ENCODE measurements around the gene SLC4A2. TPM values are rescaled to one million over a fixed set of nuclear protein-coding genes. Genes with fewer than 3 reads are reported as not detected.

SLC4A2 gene
- total and polyA plus RNA-seq, 4 experiments from 2014 or later, result 12.8 to 84.7 (median 53.5) TPM

GRCh38 chr7:151068069-151068773 lies 8.8 kb downstream of the SLC4A2 start:
- no peaks in the 10 kb centered on the region for H3K4me1 ChIP-seq (ENCODE audit: insufficient read depth, low read length)
- Mint-ChIP-seq H3K4me3 (no peak overlapping the region), H3K36me3 (peaks cover 11 to 50% of the 10 kb centered on the region in 2 donors), H3K4me1 (no peaks in the 10 kb centered on the region), H3K27ac (peak overlapping the region in 1 of 7 donors; percentile 53), H3K9me3 (no peaks in the 10 kb centered on the region), H3K27me3 (no peaks in the 10 kb centered on the region)
- no peaks in the 10 kb centered on the region for H3K27me3 ChIP-seq (ENCODE audit: insufficient read depth, low read length)
- DNase-seq, result no peak
- POLR2A ChIA-PET (ENCODE audit: partially characterized antibody), result interaction anchor here (0.6 to 1.4 kb wide), 3 partner anchors 12 to 80 kb away, joined by 3 to 4 read pairs (median 4); partner anchors contain the start of genes FASTK and TMUB1
- H3K36me3 ChIP-seq (ENCODE audit: insufficient read depth, low read length), result peaks cover 39% of the 10 kb centered on the region
- H3K27ac ChIP-seq (ENCODE audit: low read depth, low read length), result no peak overlapping the region
- intact Hi-C loops (cut with micrococcal nuclease), result no loop called here
- CTCF ChIA-PET (ENCODE audit: partially characterized antibody), result interaction anchor here (0.6 to 1.2 kb wide), 6 partner anchors 17 to 299 kb away, joined by 3 to 5 read pairs (median 3); no protein-coding TSS in a partner anchor
- H3K9me3 ChIP-seq (ENCODE audit: control insufficient read depth in 1 of 2, low read length in 2 of 2), result no peaks in the 10 kb centered on the region
- no peak overlapping the region for H3K4me3 ChIP-seq (ENCODE audit: low read length in 2 of 2)

GRCh38 chr7:151069841-151070573 lies 10.6 kb downstream of the SLC4A2 start:
- Histone ChIP-seq H3K27ac (ENCODE audit: low read depth, low read length) (no peak overlapping the region), H3K4me3 (ENCODE audit: low read length in 2 of 2) (no peak overlapping the region), H3K9me3 (ENCODE audit: control insufficient read depth in 1 of 2, low read length in 2 of 2) (no peaks in the 10 kb centered on the region), H3K4me1 (ENCODE audit: insufficient read depth, low read length) (no peaks in the 10 kb centered on the region), H3K27me3 (ENCODE audit: insufficient read depth, low read length) (no peaks in the 10 kb centered on the region), H3K36me3 (ENCODE audit: insufficient read depth, low read length) (peaks cover 34% of the 10 kb centered on the region)
- H3K9me3 Mint-ChIP-seq, result no peaks in the 10 kb centered on the region
- H3K27ac Mint-ChIP-seq, result no peak overlapping the region
- no peak overlapping the region for H3K4me3 Mint-ChIP-seq
- peak in 1 of 5 donors; percentile 24 for DNase-seq
- no peaks in the 10 kb centered on the region for H3K27me3 Mint-ChIP-seq
- no peaks in the 10 kb centered on the region for H3K4me1 Mint-ChIP-seq
- intact Hi-C loops (cut with micrococcal nuclease), result no loop called here
- ChIA-PET CTCF (ENCODE audit: partially characterized antibody) (no interaction called here), POLR2A (ENCODE audit: partially characterized antibody) (interaction anchor here (1.0 kb wide), 1 partner anchor 42 kb away, joined by 3 read pairs; the partner anchor contains the start of gene ABCB8)
- H3K36me3 Mint-ChIP-seq, result peaks cover 11 to 42% of the 10 kb centered on the region in 2 donors

DNA sequence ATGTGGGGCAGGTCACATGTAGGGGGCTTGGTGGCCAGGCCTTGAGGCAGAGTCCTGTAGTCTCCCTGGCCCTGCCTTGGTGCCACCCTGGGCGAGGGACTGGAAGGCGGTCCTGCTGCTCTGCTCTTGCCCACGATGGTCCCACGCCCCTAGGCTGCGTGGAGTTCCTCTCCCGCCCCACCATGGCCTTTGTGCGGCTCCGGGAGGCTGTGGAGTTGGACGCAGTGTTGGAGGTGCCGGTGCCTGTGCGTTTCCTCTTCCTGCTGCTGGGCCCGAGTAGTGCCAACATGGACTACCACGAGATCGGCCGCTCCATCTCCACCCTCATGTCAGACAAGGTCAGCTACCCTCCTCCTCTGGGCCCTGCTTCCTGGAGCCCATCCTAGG lies 11.2 kb downstream of the SLC4A2 start:
- no peaks in the 10 kb centered on the region for H3K9me3 ChIP-seq (ENCODE audit: control insufficient read depth in 1 of 2, low read length in 2 of 2)

GRCh38 chr7:151071032-151071866 lies 11.9 kb downstream of the SLC4A2 start:
- intact Hi-C loops (cut with micrococcal nuclease), result no loop called here
- peaks cover 11 to 45% of the 10 kb centered on the region in 2 donors for H3K36me3 Mint-ChIP-seq
- no peaks in the 10 kb centered on the region for H3K27me3 Mint-ChIP-seq
- ChIA-PET POLR2A (ENCODE audit: partially characterized antibody) (interaction anchor here (1.0 kb wide), 1 partner anchor 43 kb away, joined by 3 read pairs; the partner anchor contains the start of gene ABCB8), CTCF (ENCODE audit: partially characterized antibody) (no interaction called here)
- H3K9me3 Mint-ChIP-seq, result no peaks in the 10 kb centered on the region
- peak in 1 of 5 donors; percentile 33 for DNase-seq
- Histone ChIP-seq H3K27ac (ENCODE audit: low read depth, low read length) (no peak overlapping the region), H3K36me3 (ENCODE audit: insufficient read depth, low read length) (peaks cover 31% of the 10 kb centered on the region), H3K4me3 (ENCODE audit: low read length in 2 of 2) (no peak overlapping the region), H3K9me3 (ENCODE audit: control insufficient read depth in 1 of 2, low read length in 2 of 2) (no peaks in the 10 kb centered on the region), H3K4me1 (ENCODE audit: insufficient read depth, low read length) (no peaks in the 10 kb centered on the region), H3K27me3 (ENCODE audit: insufficient read depth, low read length) (no peaks in the 10 kb centered on the region)
- no peak overlapping the region for H3K27ac Mint-ChIP-seq
- H3K4me3 Mint-ChIP-seq, result no peak overlapping the region
- no peaks in the 10 kb centered on the region for H3K4me1 Mint-ChIP-seq

More for the DNA sequence above, 11.2 kb downstream of the SLC4A2 start:
- no peaks in the 10 kb centered on the region for H3K4me1 Mint-ChIP-seq
- H3K27me3 Mint-ChIP-seq, result no peaks in the 10 kb centered on the region
- H3K9me3 Mint-ChIP-seq, result no peaks in the 10 kb centered on the region
- Histone ChIP-seq H3K4me1 (ENCODE audit: insufficient read depth, low read length) (no peaks in the 10 kb centered on the region), H3K27ac (ENCODE audit: low read depth, low read length) (no peak overlapping the region), H3K4me3 (ENCODE audit: low read length in 2 of 2) (no peak overlapping the region), H3K27me3 (ENCODE audit: insufficient read depth, low read length) (no peaks in the 10 kb centered on the region), H3K36me3 (ENCODE audit: insufficient read depth, low read length) (peaks cover 34% of the 10 kb centered on the region)
- no peak overlapping the region for H3K4me3 Mint-ChIP-seq
- intact Hi-C loops (cut with micrococcal nuclease), result no loop called here
- peak in 1 of 5 donors; percentile 5 for DNase-seq
- CTCF ChIA-PET (ENCODE audit: partially characterized antibody), result no interaction called here
- H3K36me3 Mint-ChIP-seq, result peaks cover 11 to 40% of the 10 kb centered on the region in 2 donors
- H3K27ac Mint-ChIP-seq, result peak overlapping the region in 2 of 7 donors; percentile 31 to 65
- POLR2A ChIA-PET (ENCODE audit: partially characterized antibody), result interaction anchor here (1.0 kb wide), 1 partner anchor 42 kb away, joined by 3 read pairs; the partner anchor contains the start of gene ABCB8

DNA sequence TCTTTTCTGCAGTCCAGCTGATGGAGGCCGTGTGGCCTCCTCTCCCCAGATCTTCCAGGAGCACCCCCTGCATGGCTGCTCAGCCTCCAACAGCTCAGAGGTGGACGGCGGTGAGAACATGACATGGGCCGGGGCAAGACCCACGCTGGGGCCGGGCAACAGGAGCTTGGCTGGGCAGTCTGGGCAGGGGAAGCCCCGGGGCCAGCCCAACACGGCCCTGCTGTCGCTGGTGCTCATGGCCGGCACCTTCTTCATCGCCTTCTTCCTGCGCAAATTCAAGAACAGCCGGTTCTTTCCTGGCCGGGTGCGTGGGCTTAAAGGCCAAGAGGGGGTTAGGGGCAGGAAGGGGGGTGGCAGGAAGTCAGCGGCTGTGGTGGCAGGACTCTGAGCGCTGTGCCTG lies 14.6 kb downstream of the SLC4A2 start:
- H3K4me1 Mint-ChIP-seq, result peaks cover 1 to 10% (median 6%) of the 10 kb centered on the region in 4 donors
- POLR2A ChIA-PET (ENCODE audit: partially characterized antibody), result no interaction called here
- no peaks in the 10 kb centered on the region for H3K27me3 Mint-ChIP-seq
- H3K4me1 ChIP-seq (ENCODE audit: insufficient read depth, low read length), result peaks cover 6% of the 10 kb centered on the region
- peak overlapping the region in 1 of 7 donors; percentile 30 for H3K27ac Mint-ChIP-seq
- intact Hi-C loops (cut with micrococcal nuclease), result no loop called here
- CTCF ChIA-PET (ENCODE audit: partially characterized antibody), result interaction anchor here (1.0 to 1.1 kb wide), 2 partner anchors 46 to 196 kb away, joined by 3 read pairs; partner anchors contain the start of gene ABCB8
- no peak overlapping the region for H3K4me3 ChIP-seq (ENCODE audit: low read length in 2 of 2)
- no peaks in the 10 kb centered on the region for H3K9me3 ChIP-seq (ENCODE audit: control insufficient read depth in 1 of 2, low read length in 2 of 2)
- no peak overlapping the region for H3K4me3 Mint-ChIP-seq
- H3K27ac ChIP-seq (ENCODE audit: low read depth, low read length), result no peak overlapping the region
- H3K9me3 Mint-ChIP-seq, result no peaks in the 10 kb centered on the region
- H3K27me3 ChIP-seq (ENCODE audit: insufficient read depth, low read length), result no peaks in the 10 kb centered on the region
- peak in 1 of 5 donors; percentile 2 for DNase-seq
- peaks cover 15% of the 10 kb centered on the region for H3K36me3 ChIP-seq (ENCODE audit: insufficient read depth, low read length)
- H3K36me3 Mint-ChIP-seq, result peaks cover 5 to 34% of the 10 kb centered on the region in 2 donors

- Mint-ChIP-seq H3K27me3 (no peaks in the 10 kb centered on the region), H3K9me3 (no peaks in the 10 kb centered on the region), H3K27ac (peak overlapping the region in 1 of 7 donors; percentile 48), H3K36me3 (peaks cover 0 to 26% of the 10 kb centered on the region in 2 donors), H3K4me3 (no peak overlapping the region), H3K4me1 (peaks cover 8 to 21% (median 12%) of the 10 kb centered on the region in 4 donors)
- H3K27ac ChIP-seq (ENCODE audit: low read depth, low read length), result no peak overlapping the region
- no peak overlapping the region for H3K4me3 ChIP-seq (ENCODE audit: low read length in 2 of 2)
- H3K9me3 ChIP-seq (ENCODE audit: control insufficient read depth in 1 of 2, low read length in 2 of 2), result no peaks in the 10 kb centered on the region
- CTCF ChIA-PET (ENCODE audit: partially characterized antibody), result no interaction called here
- H3K4me1 ChIP-seq (ENCODE audit: insufficient read depth, low read length), result peaks cover 17% of the 10 kb centered on the region
- peak in 1 of 5 donors; percentile 7 for DNase-seq
- POLR2A ChIA-PET (ENCODE audit: partially characterized antibody), result interaction anchor here (1.0 to 2.9 kb wide), 3 partner anchors 10 to 64 kb away, joined by 3 to 14 read pairs (median 5); partner anchors contain the start of gene SLC4A2
- peaks cover 19% of the 10 kb centered on the region for H3K36me3 ChIP-seq (ENCODE audit: insufficient read depth, low read length)
- intact Hi-C loops (cut with micrococcal nuclease), result no loop called here
- no peaks in the 10 kb centered on the region for H3K27me3 ChIP-seq (ENCODE audit: insufficient read depth, low read length)
Measured at GRCh38 chr7:151074817-151075661, 15.7 kb downstream of the SLC4A2 start.
